Right lobe of liver (tissue), 6 donors: ENCODE results near the gene RASGRP4. TPM values are rescaled to one million over a fixed set of nuclear protein-coding genes. Genes with fewer than 3 reads are reported as not detected.
"Not testable (repeated sequence)": the region's sequence is repeated elsewhere in the genome, so short reads cannot be mapped to it uniquely, and the experiment has no call there.

ENCODE experiments used
- ATAC-seq, 4 donors: fragments of 200-7000 bp; cut with Tn5 transposase; one replicate each; pipeline ENCODE4 v1.9.1; 2020; ENCODE audit warnings: mild to moderate bottlenecking in 4 of 4, moderate library complexity in 4 of 4
- DNase-seq, 3 donors: peaks; one replicate each; pipeline ENCODE4 v3.0.0-alpha.2; 2020
- H3K27ac ChIP-seq, 3 donors: fragments of 200-600 bp; one replicate each; pipeline ENCODE4 v1.8.0; 2022
- H3K27me3 ChIP-seq, 2 donors: fragments of 200-600 bp; one replicate each; pipeline ENCODE4 v1.8.0; 2022
- H3K36me3 ChIP-seq, 4 donors: fragments of 200-600 bp; sonication (generic) in 1 of 4; one replicate each; pipeline versions ENCODE4 v1.5.1 to v1.8.0; 2017 to 2022; ENCODE audit warnings: control low read depth in 1 of 4
- H3K4me1 ChIP-seq, 4 donors: fragments of 200-600 bp; sonication (generic) in 1 of 4; one replicate each; pipeline versions ENCODE4 v1.5.1 to v1.8.0; 2017 to 2022; ENCODE audit warnings: control low read depth in 1 of 4
- H3K4me3 ChIP-seq, 3 donors: fragments of 200-600 bp; one replicate each; pipeline ENCODE4 v1.8.0; 2022
- H3K9me3 ChIP-seq, 4 donors: fragments of 200-600 bp; sonication (generic) in 1 of 4; one replicate each; pipeline versions ENCODE4 v1.5.1 to v1.8.0; 2017 to 2022; ENCODE audit warnings: control low read depth in 1 of 4
- CTCF ChIP-seq, 4 donors: fragments of 200-600 bp in 3 of 4; fragments of 450-650 bp in 1 of 4; IDR thresholded peaks; one replicate each; pipeline versions ENCODE4 v1.5.1 to v1.8.0; 2016 to 2022; ENCODE audit warnings: antibody characterized with exemption in 4 of 4, mild to moderate bottlenecking in 2 of 4
- POLR2A ChIP-seq: fragments of 450-650 bp; IDR thresholded peaks from one replicate; pipeline ENCODE4 v1.6.1; 2017; ENCODE audit warnings: antibody characterized with exemption, mild to moderate bottlenecking
- WGBS: methylation state at CpG from one replicate; pipeline ENCODE4 v1.1.6; 2018; ENCODE audit warnings: low coverage, low lambda C conversion rate; ENCODE audit not compliant: insufficient coverage; ENCODE audit errors: missing lambda C conversion rate; 5-methylcytosine and 5-hydroxymethylcytosine counted together
- intact Hi-C, 2 donors: fragments of 100-400 bp; cut with DNase I; formaldehyde crosslinking; loops; one replicate each; pipeline versions ENCODE4 v1.11.2 to v1.14.1; 2022
- total RNA-seq, 6 experiments: library from RNA; depleted of rRNA in 2 of 6; stranded (reverse); fragments of >200 nt in 2 of 6; fragmentation: NEBNext Ultra II Directional in 3 of 6; extraction: Animal tissue kit (Norgen Biotek cat#: 25700) in 3 of 6; gene quantifications; one replicate each; pipeline versions ENCODE4 v1.1.0 to v1.2.4, GENCODE V29; 2016 to 2023
- donor health status: DM: no; HTN: yes; CAD: no.
- donor health status: DM: no; HTN: no; CAD: no.
- donor health status: DM: no; HTN: no; CAD: no.
- donor health status: DM: no; HTN: yes; CAD: no.
- donor health status: DM: no; HTN: yes; CAD: no.

The RASGRP4 gene
- total RNA-seq, 6 experiments from 2014 or later: 0.77 to 1.5 (median 0.93) TPM

- Histone ChIP-seq H3K4me1 (no peaks in the 10 kb centered on the region), H3K27ac (no peak overlapping the region), H3K4me3 (no peak overlapping the region), H3K9me3 (no peaks in the 10 kb centered on the region), H3K36me3 (no peaks in the 10 kb centered on the region), H3K27me3 (no peaks in the 10 kb centered on the region)
- 96% methylated on average over 3 of the region's 8 CpGs for WGBS
- ATAC-seq (no peak), DNase-seq (no peak)
- TF ChIP-seq CTCF (IDR thresholded peaks at IDR 0.05): no peak
- TF ChIP-seq POLR2A: no peak
- intact Hi-C loops: no loop called here
Measured at GRCh38 chr19:38412491-38412890, 13.5 kb downstream of the RASGRP4 start.

DNA sequence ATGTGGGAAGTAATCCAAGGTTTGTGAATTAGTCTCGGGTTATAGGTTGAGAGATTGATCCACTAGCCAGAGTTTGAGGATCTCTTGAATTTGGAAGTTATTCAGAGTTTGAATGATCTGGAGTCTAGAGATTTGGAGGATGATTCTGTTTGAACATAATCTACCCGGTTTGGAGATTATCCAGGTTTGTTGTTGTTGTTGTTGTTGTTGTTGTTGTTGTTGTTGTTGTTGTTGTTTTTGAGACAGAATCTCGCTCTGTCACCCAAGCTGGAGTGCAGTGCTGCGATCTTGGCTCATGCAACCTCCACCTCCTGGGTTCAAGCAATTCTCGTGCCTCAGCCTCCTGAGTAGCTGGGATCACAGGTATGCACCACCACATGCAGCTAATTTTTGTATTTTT, 14.1 kb downstream of the RASGRP4 start:
- H3K4me3 ChIP-seq, H3K9me3 ChIP-seq, H3K4me1 ChIP-seq, H3K27me3 ChIP-seq, intact Hi-C loops, H3K27ac ChIP-seq, H3K36me3 ChIP-seq, DNase-seq, ATAC-seq: not testable (repeated sequence)
- 60% methylated on average over 5 of the region's 5 CpGs for WGBS

- ATAC-seq (peak in 1 of 4 donors; percentile 24), DNase-seq (no peak)
- no peaks in the 10 kb centered on the region for H3K9me3 ChIP-seq
- 92% methylated on average over 6 of the region's 13 CpGs for WGBS
- H3K36me3 ChIP-seq: peaks cover 0 to 8% (median 0%) of the 10 kb centered on the region in 4 donors
- H3K4me3 ChIP-seq: no peak overlapping the region
- TF ChIP-seq CTCF (IDR thresholded peaks at IDR 0.05) (no peak), POLR2A (no peak)
- no peaks in the 10 kb centered on the region for H3K27me3 ChIP-seq
- no peaks in the 10 kb centered on the region for H3K4me1 ChIP-seq
- no peak overlapping the region for H3K27ac ChIP-seq
- intact Hi-C loops: no loop called here
Measured at GRCh38 chr19:38411041-38411712, 14.8 kb downstream of the RASGRP4 start.

GRCh38 chr19:38410407-38410806, 15.6 kb downstream of the RASGRP4 start:
- H3K4me1 ChIP-seq, H3K4me3 ChIP-seq, H3K27ac ChIP-seq, intact Hi-C loops, ATAC-seq, DNase-seq, H3K9me3 ChIP-seq, H3K36me3 ChIP-seq, H3K27me3 ChIP-seq: not testable (repeated sequence)
- 81% methylated on average over 5 of the region's 6 CpGs for WGBS

GRCh38 chr19:38409631-38410133, 16.3 kb downstream of the RASGRP4 start:
- intact Hi-C loops: no loop called here
- ATAC-seq: peak; percentile 20 to 60 (median 38)
- no peak for TF ChIP-seq CTCF (IDR thresholded peaks at IDR 0.05)
- no peak for TF ChIP-seq POLR2A

More at GRCh38 chr19:38409631-38410133, 16.3 kb downstream of the RASGRP4 start:
- peaks cover 0 to 8% (median 0%) of the 10 kb centered on the region in 4 donors for H3K36me3 ChIP-seq
- H3K4me1 ChIP-seq: no peaks in the 10 kb centered on the region
- no peaks in the 10 kb centered on the region for H3K27me3 ChIP-seq
- no peaks in the 10 kb centered on the region for H3K9me3 ChIP-seq
- H3K4me3 ChIP-seq: no peak overlapping the region
- WGBS: 50% methylated on average over 7 of the region's 7 CpGs
- no peak overlapping the region for H3K27ac ChIP-seq
- no peak for DNase-seq
